WTC11 (cell line): Measurements from ENCODE around the gene REC8. TPM values are rescaled to one million over a fixed set of nuclear protein-coding genes. Genes with fewer than 3 reads are reported as not detected.
A peak's percentile ranks its signal among the peaks of the same experiment; 100 is the strongest.

ENCODE experiments used
- ATAC-seq: fragments of 200-7000 bp; cut with Tn5 transposase; 2 replicates; pipeline ENCODE4 v1.10.0; 2021; ENCODE audit warnings: mild to moderate bottlenecking, moderate library complexity
- CTCF ChIA-PET: fragments of 300-600 bp; sonication (Branson Sonifier 250); formaldehyde crosslinking; loops from one replicate; lab custom pipeline; 2021; ENCODE audit warnings: antibody characterized with exemption; lab: Charles Lee
- POLR2A ChIA-PET: fragments of 350-600 bp; sonication (Branson Sonifier 250); formaldehyde crosslinking; loops from one replicate; lab custom pipeline; 2021; ENCODE audit warnings: antibody characterized with exemption; lab: Charles Lee
- DNase-seq: peaks from one replicate; pipeline ENCODE4 v3.0.0; 2021; ENCODE audit warnings: low spot score
- H3K27ac Mint-ChIP-seq: 2 replicates; pipeline ENCODE4 v1.8.0; 2021; ENCODE audit warnings: mixed read lengths
- H3K27me3 Mint-ChIP-seq: 2 replicates; pipeline ENCODE4 v1.8.0; 2021; ENCODE audit warnings: low read depth, mild to moderate bottlenecking, moderate library complexity, mixed read lengths
- H3K36me3 Mint-ChIP-seq: 2 replicates; pipeline ENCODE4 v1.8.0; 2021; ENCODE audit warnings: mixed read lengths
- H3K4me1 Mint-ChIP-seq: 2 replicates; pipeline ENCODE4 v1.8.0; 2022; ENCODE audit warnings: mixed read lengths
- H3K4me3 Mint-ChIP-seq: 2 replicates; pipeline ENCODE4 v1.8.0; 2021; ENCODE audit warnings: mild to moderate bottlenecking, moderate library complexity, mixed read lengths
- H3K9me3 Mint-ChIP-seq: 2 replicates; pipeline ENCODE4 v1.8.0; 2021; ENCODE audit warnings: mixed read lengths
- ATF1 ChIP-seq: sonication (generic); formaldehyde crosslinking; IDR thresholded peaks from 2 replicates; pipeline ENCODE4 v1.8.1; 2023; ENCODE audit warnings: mild to moderate bottlenecking, moderate library complexity, missing genetic modification reagents
- CREM ChIP-seq: sonication (generic); formaldehyde crosslinking; IDR thresholded peaks from 2 replicates; pipeline ENCODE4 v1.8.1; 2022; ENCODE audit warnings: mild to moderate bottlenecking, missing genetic modification reagents, moderate library complexity
- ELF4 ChIP-seq: sonication (generic); formaldehyde crosslinking; IDR thresholded peaks from 2 replicates; pipeline ENCODE4 v1.8.1; 2022; ENCODE audit warnings: low read depth, mild to moderate bottlenecking, moderate library complexity, missing genetic modification reagents
- ETV6 ChIP-seq: sonication (generic); formaldehyde crosslinking; IDR thresholded peaks from 2 replicates; pipeline ENCODE4 v1.8.1; 2022; ENCODE audit warnings: mild to moderate bottlenecking, missing genetic modification reagents
- GABPB1 ChIP-seq: sonication (generic); formaldehyde crosslinking; IDR thresholded peaks from 2 replicates; pipeline ENCODE4 v1.8.1; 2023; ENCODE audit warnings: mild to moderate bottlenecking, missing genetic modification reagents
- GTF2I ChIP-seq: fragments of 250-450 bp; sonication (Bioruptor Pico); conservative IDR thresholded peaks from 2 replicates; pipeline ENCODE4 v1.4.0; 2021; ENCODE audit warnings: mild to moderate bottlenecking
- JAZF1 ChIP-seq: fragments of 250-450 bp; sonication (Bioruptor Pico); IDR thresholded peaks from 2 replicates; pipeline ENCODE4 v1.9.0; 2021; ENCODE audit warnings: moderate library complexity, mild to moderate bottlenecking, inconsistent platforms
- NFATC4 ChIP-seq: fragments of 250-450 bp; sonication (Bioruptor Pico); IDR thresholded peaks from 2 replicates; pipeline ENCODE4 v1.9.0; 2021; ENCODE audit warnings: mild to moderate bottlenecking
- PRRX2 ChIP-seq: fragments of 250-450 bp; sonication (Bioruptor Pico); IDR thresholded peaks from 2 replicates; pipeline ENCODE4 v1.8.0; 2021; ENCODE audit warnings: mild to moderate bottlenecking
- SP1 ChIP-seq: sonication (generic); formaldehyde crosslinking; conservative IDR thresholded peaks from 2 replicates; pipeline ENCODE4 v1.8.1; 2022; ENCODE audit warnings: missing genetic modification reagents
- TCF7 ChIP-seq: sonication (generic); formaldehyde crosslinking; IDR thresholded peaks from 2 replicates; pipeline ENCODE4 v1.8.0; 2022; ENCODE audit warnings: mild to moderate bottlenecking, low read depth, missing genetic modification reagents, moderate library complexity
- ZNF121 ChIP-seq: sonication (generic); formaldehyde crosslinking; IDR thresholded peaks from 2 replicates; pipeline ENCODE4 v1.8.0; 2023; ENCODE audit warnings: missing genetic modification reagents
- total RNA-seq: library from RNA; stranded (reverse); gene quantifications from 3 replicates; pipeline ENCODE4 v1.2.3, GENCODE V29; 2021
- TF ChIP-seq, protein P1 (sequence below): sonication (generic); formaldehyde crosslinking; IDR thresholded peaks from 2 replicates; pipeline ENCODE4 v1.8.0; 2022; ENCODE audit warnings: mild to moderate bottlenecking, missing genetic modification reagents
- TF ChIP-seq, protein P2 (sequence below): sonication (generic); formaldehyde crosslinking; IDR thresholded peaks from 2 replicates; pipeline ENCODE4 v1.8.0; 2022; ENCODE audit warnings: mild to moderate bottlenecking, missing genetic modification reagents
- TF ChIP-seq, protein P3 (sequence below): fragments of 200-600 bp; IDR thresholded peaks from 2 replicates; pipeline ENCODE4 v1.8.0; 2022; ENCODE audit warnings: antibody characterized with exemption
- TF ChIP-seq, protein P4 (sequence below): sonication (generic); formaldehyde crosslinking; IDR thresholded peaks from 2 replicates; pipeline ENCODE4 v1.8.1; 2023; ENCODE audit warnings: mild to moderate bottlenecking, missing genetic modification reagents, moderate library complexity
- TF ChIP-seq, protein P5 (sequence below): sonication (generic); formaldehyde crosslinking; IDR thresholded peaks from 2 replicates; pipeline ENCODE4 v1.8.1; 2023; ENCODE audit warnings: mild to moderate bottlenecking, moderate library complexity, missing genetic modification reagents
- TF ChIP-seq, protein P6 (sequence below): sonication (generic); formaldehyde crosslinking; IDR thresholded peaks from 2 replicates; pipeline ENCODE4 v1.8.0; 2022; ENCODE audit warnings: mild to moderate bottlenecking, missing genetic modification reagents
- TF ChIP-seq, protein P7 (sequence below): sonication (generic); formaldehyde crosslinking; conservative IDR thresholded peaks from 2 replicates; pipeline ENCODE4 v1.8.1; 2023; ENCODE audit warnings: mild to moderate bottlenecking, low read depth, missing genetic modification reagents, moderate library complexity
- TF ChIP-seq, protein P8 (sequence below): fragments of 250-450 bp; sonication (Bioruptor Pico); IDR thresholded peaks from 2 replicates; pipeline ENCODE4 v1.9.0; 2021; ENCODE audit warnings: mild to moderate bottlenecking
- TF ChIP-seq, protein P9 (sequence below): sonication (generic); formaldehyde crosslinking; conservative IDR thresholded peaks from 2 replicates; pipeline ENCODE4 v1.8.1; 2022; ENCODE audit warnings: mild to moderate bottlenecking, missing genetic modification reagents

The REC8 gene
- total RNA-seq, 1 experiment from 2014 or later = 32.2 TPM

DNA sequence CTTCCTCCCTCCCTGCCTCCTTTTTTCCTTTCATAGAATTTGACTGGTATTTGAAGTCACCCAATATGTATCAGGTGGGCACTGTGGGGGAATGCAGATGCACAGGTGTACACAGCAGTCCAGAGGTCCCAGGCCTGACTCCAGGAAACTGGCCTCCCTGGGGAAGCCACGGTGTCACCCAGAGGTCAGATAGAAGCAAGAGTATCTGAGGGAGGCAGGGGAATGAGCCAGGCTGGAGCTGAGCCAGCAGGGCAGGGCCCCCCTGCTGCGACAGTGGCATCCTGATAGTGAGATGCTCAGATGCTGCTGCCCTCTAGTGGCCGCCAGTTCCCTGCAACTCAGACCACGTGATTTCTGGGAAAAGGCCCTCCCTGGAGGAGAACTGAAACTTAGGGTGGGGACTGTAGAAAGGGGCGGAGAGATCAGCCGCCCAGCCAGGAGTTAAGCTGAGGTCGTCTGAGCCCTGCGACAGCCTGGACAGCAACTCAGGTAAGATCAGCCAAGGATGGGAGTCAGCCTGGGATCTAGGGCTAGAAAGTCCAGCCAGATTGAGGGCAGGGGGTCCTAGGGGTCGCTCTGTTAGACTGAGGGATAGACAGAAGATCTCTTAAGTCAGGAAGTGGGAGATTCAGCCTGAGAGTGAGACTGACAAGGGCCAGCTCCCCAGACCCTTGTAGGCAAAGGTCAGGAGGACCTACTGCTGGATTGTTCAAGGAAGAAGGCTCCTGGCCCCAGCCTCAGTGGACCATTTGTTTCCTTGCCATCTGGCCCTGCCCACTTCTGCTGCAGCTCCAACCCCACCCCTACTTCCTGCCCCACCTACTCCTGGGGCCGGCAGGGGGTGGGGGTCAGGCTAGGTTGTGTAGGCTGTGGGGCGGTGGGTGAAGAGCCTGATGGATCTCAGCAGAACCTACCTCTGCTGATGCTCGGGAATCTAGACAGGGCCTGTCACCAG lies 10.8 kb upstream of the REC8 start, which contains the start of gene IRF9:
TSS of gene IRF9 (plus strand) at position 416 of the 955 bp plus-strand sequence. CDS start 880 bp downstream, outside the sequence.
- Mint-ChIP-seq H3K4me3 (peak within 1 kb of the TSS; percentile 70), H3K27me3 (no peaks in the 10 kb centered on the region), H3K4me1 (peaks cover 13% of the 10 kb centered on the region), H3K27ac (peak within 1 kb of the TSS; percentile 90), H3K36me3 (peaks cover 34% of the 10 kb centered on the region), H3K9me3 (no peaks in the 10 kb centered on the region)
- peak; percentile 97 for ATAC-seq
- CTCF ChIA-PET = interaction anchor here (0.6 to 2.7 kb wide), 53 partner anchors 9 to 270 kb away, joined by 3 to 55 read pairs (median 6); partner anchors contain the start of genes CARMIL3, CHMP4A, CIDEB and DCAF11
- DNase-seq = peak; percentile 99
- TF ChIP-seq ZNF121 (CRISPR knock-in tag) (no peak), PRRX2 (CRISPR knock-in tag) (peak; percentile 62), ATF1 (no peak), NFATC4 (CRISPR knock-in tag) (0 out of 2 replicates have a peak, but pooled peaks have one; percentile 46), TCF7 (CRISPR knock-in tag) (no peak), SP1 (CRISPR knock-in tag) (0 out of 2 replicates have a peak, but pooled peaks have one; percentile 46), ETV6 (CRISPR knock-in tag) (peak; percentile 73; the same call in 1 of the 2 replicates), GABPB1 (CRISPR knock-in tag) (peak; percentile 96)
- TF ChIP-seq, protein P1, sequence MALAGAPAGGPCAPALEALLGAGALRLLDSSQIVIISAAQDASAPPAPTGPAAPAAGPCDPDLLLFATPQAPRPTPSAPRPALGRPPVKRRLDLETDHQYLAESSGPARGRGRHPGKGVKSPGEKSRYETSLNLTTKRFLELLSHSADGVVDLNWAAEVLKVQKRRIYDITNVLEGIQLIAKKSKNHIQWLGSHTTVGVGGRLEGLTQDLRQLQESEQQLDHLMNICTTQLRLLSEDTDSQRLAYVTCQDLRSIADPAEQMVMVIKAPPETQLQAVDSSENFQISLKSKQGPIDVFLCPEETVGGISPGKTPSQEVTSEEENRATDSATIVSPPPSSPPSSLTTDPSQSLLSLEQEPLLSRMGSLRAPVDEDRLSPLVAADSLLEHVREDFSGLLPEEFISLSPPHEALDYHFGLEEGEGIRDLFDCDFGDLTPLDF (CRISPR knock-in tag) = no peak
- TF ChIP-seq, protein P2, sequence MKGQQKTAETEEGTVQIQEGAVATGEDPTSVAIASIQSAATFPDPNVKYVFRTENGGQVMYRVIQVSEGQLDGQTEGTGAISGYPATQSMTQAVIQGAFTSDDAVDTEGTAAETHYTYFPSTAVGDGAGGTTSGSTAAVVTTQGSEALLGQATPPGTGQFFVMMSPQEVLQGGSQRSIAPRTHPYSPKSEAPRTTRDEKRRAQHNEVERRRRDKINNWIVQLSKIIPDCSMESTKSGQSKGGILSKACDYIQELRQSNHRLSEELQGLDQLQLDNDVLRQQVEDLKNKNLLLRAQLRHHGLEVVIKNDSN = peak; percentile 95
- TF ChIP-seq, protein P3, sequence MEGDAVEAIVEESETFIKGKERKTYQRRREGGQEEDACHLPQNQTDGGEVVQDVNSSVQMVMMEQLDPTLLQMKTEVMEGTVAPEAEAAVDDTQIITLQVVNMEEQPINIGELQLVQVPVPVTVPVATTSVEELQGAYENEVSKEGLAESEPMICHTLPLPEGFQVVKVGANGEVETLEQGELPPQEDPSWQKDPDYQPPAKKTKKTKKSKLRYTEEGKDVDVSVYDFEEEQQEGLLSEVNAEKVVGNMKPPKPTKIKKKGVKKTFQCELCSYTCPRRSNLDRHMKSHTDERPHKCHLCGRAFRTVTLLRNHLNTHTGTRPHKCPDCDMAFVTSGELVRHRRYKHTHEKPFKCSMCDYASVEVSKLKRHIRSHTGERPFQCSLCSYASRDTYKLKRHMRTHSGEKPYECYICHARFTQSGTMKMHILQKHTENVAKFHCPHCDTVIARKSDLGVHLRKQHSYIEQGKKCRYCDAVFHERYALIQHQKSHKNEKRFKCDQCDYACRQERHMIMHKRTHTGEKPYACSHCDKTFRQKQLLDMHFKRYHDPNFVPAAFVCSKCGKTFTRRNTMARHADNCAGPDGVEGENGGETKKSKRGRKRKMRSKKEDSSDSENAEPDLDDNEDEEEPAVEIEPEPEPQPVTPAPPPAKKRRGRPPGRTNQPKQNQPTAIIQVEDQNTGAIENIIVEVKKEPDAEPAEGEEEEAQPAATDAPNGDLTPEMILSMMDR = peak; percentile 91
- TF ChIP-seq, protein P4, sequence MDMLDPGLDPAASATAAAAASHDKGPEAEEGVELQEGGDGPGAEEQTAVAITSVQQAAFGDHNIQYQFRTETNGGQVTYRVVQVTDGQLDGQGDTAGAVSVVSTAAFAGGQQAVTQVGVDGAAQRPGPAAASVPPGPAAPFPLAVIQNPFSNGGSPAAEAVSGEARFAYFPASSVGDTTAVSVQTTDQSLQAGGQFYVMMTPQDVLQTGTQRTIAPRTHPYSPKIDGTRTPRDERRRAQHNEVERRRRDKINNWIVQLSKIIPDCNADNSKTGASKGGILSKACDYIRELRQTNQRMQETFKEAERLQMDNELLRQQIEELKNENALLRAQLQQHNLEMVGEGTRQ = peak; percentile 96
- TF ChIP-seq, protein P5, sequence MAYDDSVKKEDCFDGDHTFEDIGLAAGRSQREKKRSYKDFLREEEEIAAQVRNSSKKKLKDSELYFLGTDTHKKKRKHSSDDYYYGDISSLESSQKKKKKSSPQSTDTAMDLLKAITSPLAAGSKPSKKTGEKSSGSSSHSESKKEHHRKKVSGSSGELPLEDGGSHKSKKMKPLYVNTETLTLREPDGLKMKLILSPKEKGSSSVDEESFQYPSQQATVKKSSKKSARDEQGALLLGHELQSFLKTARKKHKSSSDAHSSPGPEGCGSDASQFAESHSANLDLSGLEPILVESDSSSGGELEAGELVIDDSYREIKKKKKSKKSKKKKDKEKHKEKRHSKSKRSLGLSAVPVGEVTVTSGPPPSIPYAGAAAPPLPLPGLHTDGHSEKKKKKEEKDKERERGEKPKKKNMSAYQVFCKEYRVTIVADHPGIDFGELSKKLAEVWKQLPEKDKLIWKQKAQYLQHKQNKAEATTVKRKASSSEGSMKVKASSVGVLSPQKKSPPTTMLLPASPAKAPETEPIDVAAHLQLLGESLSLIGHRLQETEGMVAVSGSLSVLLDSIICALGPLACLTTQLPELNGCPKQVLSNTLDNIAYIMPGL = peak; percentile 78; the same call in 1 of the 2 replicates
- TF ChIP-seq, protein P6, sequence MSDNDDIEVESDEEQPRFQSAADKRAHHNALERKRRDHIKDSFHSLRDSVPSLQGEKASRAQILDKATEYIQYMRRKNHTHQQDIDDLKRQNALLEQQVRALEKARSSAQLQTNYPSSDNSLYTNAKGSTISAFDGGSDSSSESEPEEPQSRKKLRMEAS (CRISPR knock-in tag) = peak; percentile 50; the same call in 1 of the 2 replicates
- POLR2A ChIA-PET = interaction anchor here (0.5 to 2.3 kb wide), 15 partner anchors 10 to 876 kb away, joined by 3 to 13 read pairs (median 4); partner anchors contain the start of genes CHMP4A, DCAF11, EMC9 and IPO4

DNA sequence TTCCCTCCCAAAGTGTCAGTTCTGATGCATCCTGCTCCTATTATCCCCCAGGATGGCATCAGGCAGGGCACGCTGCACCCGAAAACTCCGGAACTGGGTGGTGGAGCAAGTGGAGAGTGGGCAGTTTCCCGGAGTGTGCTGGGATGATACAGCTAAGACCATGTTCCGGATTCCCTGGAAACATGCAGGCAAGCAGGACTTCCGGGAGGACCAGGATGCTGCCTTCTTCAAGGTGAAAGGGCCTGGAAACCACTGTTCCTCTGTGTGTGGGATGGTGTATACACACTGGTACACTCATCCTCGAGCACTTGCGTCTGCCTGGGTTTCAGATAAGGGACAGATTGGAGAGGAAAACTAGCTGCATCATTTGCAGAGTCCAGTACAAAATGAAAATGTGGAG lies 9.8 kb upstream of the REC8 start:
- Mint-ChIP-seq H3K4me3 (peak overlapping the region; percentile 70; the same call in 1 of the 2 replicates), H3K4me1 (peaks cover 13% of the 10 kb centered on the region), H3K9me3 (no peaks in the 10 kb centered on the region), H3K27me3 (no peaks in the 10 kb centered on the region), H3K27ac (no peak overlapping the region), H3K36me3 (peaks cover 27% of the 10 kb centered on the region)
- POLR2A ChIA-PET = interaction anchor here (1.3 to 2.2 kb wide), 4 partner anchors 15 to 80 kb away, joined by 4 to 10 read pairs (median 6); partner anchors contain the start of genes CHMP4A, IPO4, PSME2 and RNF31
- CTCF ChIA-PET = interaction anchor here (1.0 to 2.7 kb wide), 15 partner anchors 11 to 269 kb away, joined by 3 to 55 read pairs (median 7); partner anchors contain the start of genes CHMP4A, CIDEB, DCAF11 and IPO4
- ATAC-seq (no peak), DNase-seq (no peak)
- TF ChIP-seq CREM (no peak), TCF7 (CRISPR knock-in tag) (no peak), GTF2I (CRISPR knock-in tag) (no peak), JAZF1 (CRISPR knock-in tag) (no peak), NFATC4 (CRISPR knock-in tag) (no peak), ELF4 (no peak)
- TF ChIP-seq, protein P7, sequence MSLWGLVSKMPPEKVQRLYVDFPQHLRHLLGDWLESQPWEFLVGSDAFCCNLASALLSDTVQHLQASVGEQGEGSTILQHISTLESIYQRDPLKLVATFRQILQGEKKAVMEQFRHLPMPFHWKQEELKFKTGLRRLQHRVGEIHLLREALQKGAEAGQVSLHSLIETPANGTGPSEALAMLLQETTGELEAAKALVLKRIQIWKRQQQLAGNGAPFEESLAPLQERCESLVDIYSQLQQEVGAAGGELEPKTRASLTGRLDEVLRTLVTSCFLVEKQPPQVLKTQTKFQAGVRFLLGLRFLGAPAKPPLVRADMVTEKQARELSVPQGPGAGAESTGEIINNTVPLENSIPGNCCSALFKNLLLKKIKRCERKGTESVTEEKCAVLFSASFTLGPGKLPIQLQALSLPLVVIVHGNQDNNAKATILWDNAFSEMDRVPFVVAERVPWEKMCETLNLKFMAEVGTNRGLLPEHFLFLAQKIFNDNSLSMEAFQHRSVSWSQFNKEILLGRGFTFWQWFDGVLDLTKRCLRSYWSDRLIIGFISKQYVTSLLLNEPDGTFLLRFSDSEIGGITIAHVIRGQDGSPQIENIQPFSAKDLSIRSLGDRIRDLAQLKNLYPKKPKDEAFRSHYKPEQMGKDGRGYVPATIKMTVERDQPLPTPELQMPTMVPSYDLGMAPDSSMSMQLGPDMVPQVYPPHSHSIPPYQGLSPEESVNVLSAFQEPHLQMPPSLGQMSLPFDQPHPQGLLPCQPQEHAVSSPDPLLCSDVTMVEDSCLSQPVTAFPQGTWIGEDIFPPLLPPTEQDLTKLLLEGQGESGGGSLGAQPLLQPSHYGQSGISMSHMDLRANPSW (CRISPR knock-in tag) = no peak
- TF ChIP-seq, protein P8, sequence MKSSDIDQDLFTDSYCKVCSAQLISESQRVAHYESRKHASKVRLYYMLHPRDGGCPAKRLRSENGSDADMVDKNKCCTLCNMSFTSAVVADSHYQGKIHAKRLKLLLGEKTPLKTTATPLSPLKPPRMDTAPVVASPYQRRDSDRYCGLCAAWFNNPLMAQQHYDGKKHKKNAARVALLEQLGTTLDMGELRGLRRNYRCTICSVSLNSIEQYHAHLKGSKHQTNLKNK (CRISPR knock-in tag) = no peak
- TF ChIP-seq, protein P9, sequence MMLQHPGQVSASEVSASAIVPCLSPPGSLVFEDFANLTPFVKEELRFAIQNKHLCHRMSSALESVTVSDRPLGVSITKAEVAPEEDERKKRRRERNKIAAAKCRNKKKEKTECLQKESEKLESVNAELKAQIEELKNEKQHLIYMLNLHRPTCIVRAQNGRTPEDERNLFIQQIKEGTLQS (CRISPR knock-in tag) = no peak
